PC-3 (cell line): ENCODE data around the gene THADA. TPM values are rescaled to one million over a fixed set of nuclear protein-coding genes. Genes with fewer than 3 reads are reported as not detected.

Experiments used
- ATAC-seq: fragments of 200-7000 bp; cut with Tn5 transposase; 2 replicates; pipeline ENCODE4 v1.9.1; 2020; ENCODE audit warnings: mild to moderate bottlenecking, moderate library complexity
- BruUV-seq: library from RNA; stranded (reverse); fragments of 400-500 nt; replicated peaks from 2 replicates; lab custom pipeline; 2021; lab: Mats Ljungman, UMichigan
- CTCF ChIA-PET: fragments of 300-600 bp; sonication (Branson Sonifier 250); formaldehyde crosslinking; loops from one replicate; lab custom pipeline; 2022; ENCODE audit warnings: antibody characterized with exemption; lab: Charles Lee
- POLR2A ChIA-PET: fragments of 300-600 bp; sonication (Branson Sonifier 250); formaldehyde crosslinking; loops from one replicate; lab custom pipeline; 2022; ENCODE audit warnings: antibody characterized with exemption; ENCODE audit not compliant: unreplicated experiment; lab: Charles Lee
- DNase-seq: peaks from one replicate; pipeline ENCODE4 v3.0.0-alpha.2; 2015
- H2AFZ ChIP-seq: fragments of 300-600 bp; sonication (generic); 2 replicates; pipeline ENCODE4 v1.6.0; 2016; ENCODE audit warnings: antibody characterized with exemption, low read length
- H3F3A ChIP-seq: fragments of 300-600 bp; sonication (generic); one replicate; pipeline ENCODE4 v1.6.0; 2017; ENCODE audit warnings: antibody characterized with exemption, low read length, control low read depth, mild to moderate bottlenecking; ENCODE audit not compliant: unreplicated experiment
- H3K27ac ChIP-seq: fragments of 300-600 bp; sonication (generic); 2 replicates; pipeline ENCODE4 v1.5.1; 2016; ENCODE audit warnings: mild to moderate bottlenecking, low read length
- H3K27me3 ChIP-seq: fragments of 300-600 bp; sonication (generic); 2 replicates; pipeline ENCODE4 v1.6.1; 2016; ENCODE audit warnings: low read length, mixed read lengths
- H3K36me3 ChIP-seq: fragments of 300-600 bp; sonication (generic); 2 replicates; pipeline ENCODE4 v1.6.1; 2016; ENCODE audit warnings: low read depth, mixed run types, low read length, mixed read lengths
- H3K4me1 ChIP-seq: fragments of 300-600 bp; sonication (generic); 2 replicates; pipeline ENCODE4 v1.5.1; 2016; ENCODE audit warnings: low read length; ENCODE audit not compliant: insufficient read depth
- H3K4me2 ChIP-seq: fragments of 300-600 bp; sonication (generic); 2 replicates; pipeline ENCODE4 v1.6.0; 2016; ENCODE audit warnings: low read length
- H3K4me3 ChIP-seq: fragments of 300-600 bp; sonication (generic); 2 replicates; pipeline ENCODE4 v1.5.1; 2016; ENCODE audit warnings: mild to moderate bottlenecking, low read length, mixed read lengths
- H3K79me2 ChIP-seq: fragments of 300-600 bp; sonication (generic); 2 replicates; pipeline ENCODE4 v1.6.1; 2017; ENCODE audit warnings: low read length, mixed read lengths
- H3K9ac ChIP-seq: fragments of 300-600 bp; sonication (generic); 2 replicates; pipeline ENCODE4 v1.6.0; 2016; ENCODE audit warnings: mild to moderate bottlenecking, low read length
- H3K9me2 ChIP-seq: fragments of 300-600 bp; sonication (generic); replicated peaks from 2 replicates; pipeline ENCODE4 v1.6.1; 2016; ENCODE audit warnings: mixed run types, low read length, mixed read lengths
- H3K9me3 ChIP-seq: fragments of 300-600 bp; sonication (generic); 2 replicates; pipeline ENCODE4 v1.6.1; 2016; ENCODE audit warnings: low read length, mixed read lengths
- H4K20me1 ChIP-seq: fragments of 300-600 bp; sonication (generic); 2 replicates; pipeline ENCODE4 v1.6.1; 2016; ENCODE audit warnings: low read length, mixed read lengths
- CTCF ChIP-seq: fragments of 300-600 bp; sonication (generic); conservative IDR thresholded peaks from 2 replicates; pipeline ENCODE4 v1.5.1; 2017; ENCODE audit warnings: antibody characterized with exemption, low read depth, mild to moderate bottlenecking, low read length
- EZH2 ChIP-seq: fragments of 300-600 bp; sonication (generic); IDR thresholded peaks from one replicate; pipeline ENCODE4 v1.6.1; 2017; ENCODE audit warnings: antibody characterized with exemption, mild to moderate bottlenecking, low read length; ENCODE audit not compliant: unreplicated experiment
- EZH2phosphoT487 ChIP-seq: fragments of 300-600 bp; sonication (generic); IDR thresholded peaks from 2 replicates; pipeline ENCODE4 v1.6.1; 2018; ENCODE audit warnings: mild to moderate bottlenecking, antibody characterized with exemption, low read length, borderline replicate concordance
- intact Hi-C: fragments of 100-400 bp; cut with micrococcal nuclease; formaldehyde crosslinking; loops from 2 replicates; pipeline ENCODE4 v1.9.0; 2023
- total RNA-seq: library from RNA; depleted of rRNA; stranded (reverse); fragments of >200 nt; gene quantifications from 2 replicates; pipeline ENCODE4 v1.2.3, GENCODE V29; 2014

The THADA gene
- total RNA-seq, 1 experiment from 2014 or later: 33.6 TPM

GRCh38 chr2:43542285-43542933 lies 53.4 kb downstream of the THADA start:
- no peak overlapping the region for H2AFZ ChIP-seq
- intact Hi-C loops: loop anchor here (1.0 to 10.0 kb wide), 5 partner anchors 58 to 596 kb away; no protein-coding TSS in a partner anchor
- no peak overlapping the region for H3K9ac ChIP-seq
- CTCF ChIA-PET: interaction anchor here (1.1 kb wide), 1 partner anchor 59 kb away, joined by 3 read pairs; no protein-coding TSS in a partner anchor
- no TSS peak for BruUV-seq
- H3K4me2 ChIP-seq: no peak overlapping the region
- H3K9me3 ChIP-seq: no peaks in the 10 kb centered on the region
- TF ChIP-seq EZH2 (no peak), EZH2phosphoT487 (no peak), CTCF (peak; percentile 70)
- H4K20me1 ChIP-seq: no peaks in the 10 kb centered on the region
- H3K36me3 ChIP-seq: no peaks in the 10 kb centered on the region; the same call in 1 of the 2 replicates
- ATAC-seq (peak; percentile 56), DNase-seq (peak; percentile 73)
- no peaks in the 10 kb centered on the region for H3K27me3 ChIP-seq
- H3K27ac ChIP-seq: no peak overlapping the region
- POLR2A ChIA-PET: no interaction called here
- no peaks in the 10 kb centered on the region for H3F3A ChIP-seq
- H3K79me2 ChIP-seq: no peaks in the 10 kb centered on the region
- no peak overlapping the region for H3K4me3 ChIP-seq
- H3K9me2 ChIP-seq: no peaks in the 10 kb centered on the region
- H3K4me1 ChIP-seq: peaks cover 25% of the 10 kb centered on the region

- Histone ChIP-seq H3K9ac (no peak overlapping the region), H3K9me2 (no peaks in the 10 kb centered on the region), H3K27me3 (no peaks in the 10 kb centered on the region), H4K20me1 (no peaks in the 10 kb centered on the region), H3K4me2 (no peak overlapping the region), H3K4me1 (peaks cover 25% of the 10 kb centered on the region), H2AFZ (no peak overlapping the region), H3F3A (no peaks in the 10 kb centered on the region), H3K4me3 (no peak overlapping the region), H3K36me3 (no peaks in the 10 kb centered on the region; the same call in 1 of the 2 replicates), H3K79me2 (no peaks in the 10 kb centered on the region), H3K27ac (peak overlapping the region; percentile 48), H3K9me3 (no peaks in the 10 kb centered on the region)
- POLR2A ChIA-PET: interaction anchor here (0.6 to 0.7 kb wide), 2 partner anchors 34 to 62 kb away, joined by 3 to 6 read pairs; no protein-coding TSS in a partner anchor
- CTCF ChIA-PET: interaction anchor here (0.7 to 1.0 kb wide), 2 partner anchors 50 to 64 kb away, joined by 5 read pairs; no protein-coding TSS in a partner anchor
- intact Hi-C loops: loop anchor here (10.0 kb wide), 1 partner anchor 406 kb away; no protein-coding TSS in a partner anchor
- ATAC-seq (peak; percentile 42; the same call in 1 of the 2 replicates), DNase-seq (peak; percentile 48)
- no TSS peak for BruUV-seq
- TF ChIP-seq EZH2phosphoT487 (no peak), EZH2 (no peak), CTCF (no peak)
Measured at GRCh38 chr2:43541165-43541564, 54.7 kb downstream of the THADA start.
